Measurements from ENCODE around the gene TTLL10. TPM values are rescaled to one million over a fixed set of nuclear protein-coding genes. Genes with fewer than 3 reads are reported as not detected.

Gene TTLL10
- total RNA-seq, 1 experiment from 2014 or later, result 0.68 TPM

GRCh38 chr1:1187938-1188337 is 14.3 kb downstream of the TTLL10 start:
- H3K9me3 Mint-ChIP-seq, result peaks cover 22 to 25% of the 10 kb centered on the region in 2 experiments
- no peak overlapping the region for H2BK12ac ChIP-seq (ENCODE audit: insufficient read length, low read depth, low read length)
- no peaks in the 10 kb centered on the region for H3K4me1 ChIP-seq (ENCODE audit: insufficient read depth, low read length)
- H3K27ac ChIP-seq (ENCODE audit: insufficient read length, low read depth, low read length), result no peak overlapping the region
- H3K27me3 Mint-ChIP-seq (ENCODE audit: low read depth), result peaks cover 23% of the 10 kb centered on the region
- no peak overlapping the region for H3K4me2 ChIP-seq (ENCODE audit: insufficient read depth, insufficient read length, low read length)
- H4K5ac ChIP-seq (ENCODE audit: insufficient read length, low read depth, low read length), result no peak overlapping the region
- no peak overlapping the region for H3K56ac ChIP-seq (ENCODE audit: insufficient read length, low read depth, low read length)
- no peaks in the 10 kb centered on the region for H4K20me1 ChIP-seq (ENCODE audit: control insufficient read depth, insufficient read depth, insufficient read length)
- H3K79me1 ChIP-seq (ENCODE audit: insufficient read depth, low read depth, low read length, poor library complexity, severe bottlenecking), result no peaks in the 10 kb centered on the region
- H2BK15ac ChIP-seq (ENCODE audit: low read depth, low read length), result no peak overlapping the region
- no peak overlapping the region for H2AK5ac ChIP-seq (ENCODE audit: insufficient read length, low read length)
- no peaks in the 10 kb centered on the region for H3K4me1 Mint-ChIP-seq
- H2BK5ac ChIP-seq (ENCODE audit: insufficient read length, low read length), result no peak overlapping the region
- H2BK120ac ChIP-seq (ENCODE audit: low read depth, low read length, poor library complexity, severe bottlenecking), result no peak overlapping the region
- peaks cover 12% of the 10 kb centered on the region for H3K9me3 ChIP-seq (ENCODE audit: control insufficient read depth, low read depth, low read length)
- H3K18ac ChIP-seq (ENCODE audit: insufficient read length, low read depth, low read length), result no peak overlapping the region
- H3K23ac ChIP-seq (ENCODE audit: insufficient read length, low read depth, low read length), result no peak overlapping the region
- H3K14ac ChIP-seq (ENCODE audit: insufficient read depth, low read length), result no peak overlapping the region
- H3K36me3 Mint-ChIP-seq (ENCODE audit: insufficient read depth in 1 of 3, low read depth in 3 of 3), result peaks cover 0 to 11% (median 7%) of the 10 kb centered on the region in 3 experiments; a peak in 6 of 7 replicates
- H3K27ac Mint-ChIP-seq, result no peak overlapping the region
- no peak overlapping the region for H3K4me3 Mint-ChIP-seq
- H3K27me3 ChIP-seq (ENCODE audit: insufficient read depth, low read length), result no peaks in the 10 kb centered on the region
- no peak for DNase-seq
- H2BK20ac ChIP-seq (ENCODE audit: low read depth, low read length, poor library complexity, severe bottlenecking), result no peak overlapping the region
- TF ChIP-seq CTCF (conservative IDR thresholded peaks at IDR 0.05), result no peak
- no peak overlapping the region for H3K4ac ChIP-seq (ENCODE audit: low read depth, low read length)
- no peak overlapping the region for H3K9ac ChIP-seq (ENCODE audit: extremely low read depth, insufficient read length, low read length)
- no peak overlapping the region for H2AFZ ChIP-seq (ENCODE audit: low read length)
- H3K23me2 ChIP-seq (ENCODE audit: insufficient read length, low read depth, low read length, poor library complexity, severe bottlenecking), result no peaks in the 10 kb centered on the region
- H3K79me2 ChIP-seq (ENCODE audit: insufficient read depth, low read length), result no peaks in the 10 kb centered on the region
- H4K91ac ChIP-seq (ENCODE audit: insufficient read length, low read depth, low read length), result no peak overlapping the region
- H4K8ac ChIP-seq (replicated peaks; ENCODE audit: insufficient read length, low read depth, low read length), result no peak overlapping the region
- no peak overlapping the region for H3T11ph ChIP-seq (ENCODE audit: low read length)

Data from H9 (cell line).